OCI-LY7 (cell line): ENCODE measurements around the gene BACH2. TPM values are rescaled to one million over a fixed set of nuclear protein-coding genes. Genes with fewer than 3 reads are reported as not detected.
"Not testable (repeated sequence)": the region's sequence is repeated elsewhere in the genome, so short reads cannot be mapped to it uniquely, and the experiment has no call there.

Source experiments
- BruUV-seq: library from RNA; stranded (reverse); fragments of 400-500 nt; replicated peaks from 2 replicates; lab custom pipeline; 2021; lab: Mats Ljungman, UMichigan
- CTCF ChIA-PET: fragments of 300-600 bp; sonication (Branson Sonifier 250); formaldehyde crosslinking; loops from one replicate; lab custom pipeline; 2022; ENCODE audit warnings: antibody characterized with exemption; ENCODE audit not compliant: unreplicated experiment; lab: Charles Lee
- POLR2A ChIA-PET: fragments of 300-600 bp; sonication (Branson Sonifier 250); formaldehyde crosslinking; loops from one replicate; lab custom pipeline; 2022; ENCODE audit warnings: antibody characterized with exemption; lab: Charles Lee
- DNase-seq: peaks from one replicate; pipeline ENCODE4 v3.0.0-alpha.2; 2015; ENCODE audit warnings: low spot score
- H2AFZ ChIP-seq: fragments of 200-600 bp; sonication (generic), shearing (Covaris generic); 2 replicates; pipeline ENCODE4 v1.6.1; 2014; ENCODE audit warnings: mild to moderate bottlenecking, antibody characterized with exemption, low read length, moderate library complexity
- H3K27ac ChIP-seq: fragments of 200-600 bp; sonication (generic); 2 replicates; pipeline ENCODE4 v1.5.1; 2014; ENCODE audit warnings: mixed run types, low read depth, mild to moderate bottlenecking, moderate library complexity, low read length, inconsistent platforms; ENCODE audit not compliant: poor library complexity, severe bottlenecking
- H3K36me3 ChIP-seq: fragments of 200-600 bp; sonication (generic); 2 replicates; pipeline ENCODE4 v1.6.1; 2014; ENCODE audit warnings: mild to moderate bottlenecking, antibody characterized with exemption, low read length, moderate library complexity, mixed read lengths; ENCODE audit not compliant: insufficient read depth
- H3K4me1 ChIP-seq: fragments of 200-600 bp; sonication (generic); 2 replicates; pipeline ENCODE4 v1.5.1; 2014; ENCODE audit warnings: mild to moderate bottlenecking, low read length; ENCODE audit not compliant: insufficient read depth, poor library complexity, severe bottlenecking
- H3K4me2 ChIP-seq: fragments of 200-600 bp; sonication (generic); 2 replicates; pipeline ENCODE4 v1.6.1; 2014; ENCODE audit warnings: mild to moderate bottlenecking, low read length
- H3K4me3 ChIP-seq: fragments of 200-600 bp; sonication (generic); 2 replicates; pipeline ENCODE4 v1.5.1; 2014; ENCODE audit warnings: mild to moderate bottlenecking, low read depth, low read length; ENCODE audit not compliant: poor library complexity, severe bottlenecking
- H3K79me2 ChIP-seq: fragments of 200-600 bp; sonication (generic); 2 replicates; pipeline ENCODE4 v1.6.1; 2016; ENCODE audit warnings: low read depth, mild to moderate bottlenecking, low read length, moderate library complexity, mixed read lengths; ENCODE audit not compliant: insufficient read depth
- H3K9me2 ChIP-seq: fragments of 200-600 bp; sonication (generic); 2 replicates; pipeline ENCODE4 v1.6.1; 2016; ENCODE audit warnings: mild to moderate bottlenecking, low read length, mixed read lengths; ENCODE audit not compliant: insufficient read depth
- H3K9me3 ChIP-seq: fragments of 200-600 bp; sonication (generic); 2 replicates; pipeline ENCODE4 v1.6.1; 2014; ENCODE audit warnings: mild to moderate bottlenecking, mixed run types, low read length, mixed read lengths
- H4K20me1 ChIP-seq: fragments of 200-600 bp; sonication (generic); 2 replicates; pipeline ENCODE4 v1.6.1; 2014; ENCODE audit warnings: mild to moderate bottlenecking, antibody characterized with exemption, low read length, moderate library complexity, mixed read lengths; ENCODE audit not compliant: insufficient read depth
- CTCF ChIP-seq: fragments of 200-600 bp; sonication (generic); conservative IDR thresholded peaks from 2 replicates; pipeline ENCODE4 v1.5.1; 2014; ENCODE audit warnings: mild to moderate bottlenecking, antibody characterized with exemption, low read length, moderate library complexity, mixed read lengths
- EZH2phosphoT487 ChIP-seq: fragments of 200-600 bp; sonication (generic); IDR thresholded peaks from 2 replicates; pipeline ENCODE4 v1.6.1; 2018; ENCODE audit warnings: low read depth, borderline replicate concordance, mild to moderate bottlenecking, mixed run types, antibody characterized with exemption, low read length, moderate library complexity, mixed read lengths
- intact Hi-C: fragments of 100-400 bp; cut with micrococcal nuclease; formaldehyde crosslinking; loops from one replicate; pipeline ENCODE4 v1.10.0; 2022; ENCODE audit not compliant: unreplicated experiment
- total RNA-seq, 2 experiments: library from RNA; depleted of rRNA in 1 of 2; stranded (reverse); fragments of >200 nt in 1 of 2; shearing (Covaris generic) in 1 of 2; gene quantifications; 2 replicates each; pipeline ENCODE4 v1.2.3, GENCODE V29; 2014 to 2022

The BACH2 gene
- total RNA-seq, 2 experiments from 2014 or later, result 92.0 to 163 TPM

GRCh38 chr6:89972025-89972381 is 324.6 kb downstream of the BACH2 start:
- no peak overlapping the region for H3K4me3 ChIP-seq
- CTCF ChIA-PET, result no interaction called here
- H3K4me1 ChIP-seq, result no peaks in the 10 kb centered on the region
- no peak overlapping the region for H3K4me2 ChIP-seq
- no peak overlapping the region for H3K27ac ChIP-seq
- no peak overlapping the region for H2AFZ ChIP-seq
- no peaks in the 10 kb centered on the region for H3K9me3 ChIP-seq
- intact Hi-C loops, result no loop called here
- POLR2A ChIA-PET, result interaction anchor here (0.6 to 1.3 kb wide), 2 partner anchors 10 to 17 kb away, joined by 3 read pairs; no protein-coding TSS in a partner anchor
- peaks cover 69% of the 10 kb centered on the region for H3K36me3 ChIP-seq
- TF ChIP-seq EZH2phosphoT487 (no peak), CTCF (no peak)
- no peaks in the 10 kb centered on the region for H3K79me2 ChIP-seq
- DNase-seq, result no peak
- no TSS peak for BruUV-seq
- no peaks in the 10 kb centered on the region for H3K9me2 ChIP-seq
- H4K20me1 ChIP-seq, result no peaks in the 10 kb centered on the region

GRCh38 chr6:89971338-89972024 is 325.2 kb downstream of the BACH2 start:
- POLR2A ChIA-PET, result interaction anchor here (1.3 kb wide), 1 partner anchor 11 kb away, joined by 3 read pairs; no protein-coding TSS in a partner anchor
- H3K4me1 ChIP-seq, H3K4me3 ChIP-seq, H2AFZ ChIP-seq, H4K20me1 ChIP-seq, H3K27ac ChIP-seq, intact Hi-C loops, H3K79me2 ChIP-seq, H3K4me2 ChIP-seq, H3K9me3 ChIP-seq, BruUV-seq, CTCF ChIA-PET, H3K9me2 ChIP-seq, DNase-seq: not testable (repeated sequence)
- H3K36me3 ChIP-seq, result peaks cover 74% of the 10 kb centered on the region

- no peak overlapping the region for H3K4me3 ChIP-seq
- no peak overlapping the region for H2AFZ ChIP-seq
- BruUV-seq, result no TSS peak
- no peaks in the 10 kb centered on the region for H3K79me2 ChIP-seq
- POLR2A ChIA-PET, result interaction anchor here (0.7 kb wide), 1 partner anchor 472 kb away, joined by 3 read pairs; no protein-coding TSS in a partner anchor
- no peak for DNase-seq
- CTCF ChIA-PET, result no interaction called here
- H3K9me2 ChIP-seq, result no peaks in the 10 kb centered on the region
- no peak overlapping the region for H3K4me2 ChIP-seq
- H3K36me3 ChIP-seq, result peaks cover 75% of the 10 kb centered on the region
- H3K4me1 ChIP-seq, result no peaks in the 10 kb centered on the region
- no peaks in the 10 kb centered on the region for H3K9me3 ChIP-seq
- intact Hi-C loops, result no loop called here
- peak; percentile 57; the same call in 1 of the 2 replicates for TF ChIP-seq CTCF
- no peak for TF ChIP-seq EZH2phosphoT487
- no peaks in the 10 kb centered on the region for H4K20me1 ChIP-seq
- H3K27ac ChIP-seq, result no peak overlapping the region
Observed at GRCh38 chr6:89970609-89971337, 325.9 kb downstream of the BACH2 start.
